ENCODE results near the gene BCAT1.

DNA sequence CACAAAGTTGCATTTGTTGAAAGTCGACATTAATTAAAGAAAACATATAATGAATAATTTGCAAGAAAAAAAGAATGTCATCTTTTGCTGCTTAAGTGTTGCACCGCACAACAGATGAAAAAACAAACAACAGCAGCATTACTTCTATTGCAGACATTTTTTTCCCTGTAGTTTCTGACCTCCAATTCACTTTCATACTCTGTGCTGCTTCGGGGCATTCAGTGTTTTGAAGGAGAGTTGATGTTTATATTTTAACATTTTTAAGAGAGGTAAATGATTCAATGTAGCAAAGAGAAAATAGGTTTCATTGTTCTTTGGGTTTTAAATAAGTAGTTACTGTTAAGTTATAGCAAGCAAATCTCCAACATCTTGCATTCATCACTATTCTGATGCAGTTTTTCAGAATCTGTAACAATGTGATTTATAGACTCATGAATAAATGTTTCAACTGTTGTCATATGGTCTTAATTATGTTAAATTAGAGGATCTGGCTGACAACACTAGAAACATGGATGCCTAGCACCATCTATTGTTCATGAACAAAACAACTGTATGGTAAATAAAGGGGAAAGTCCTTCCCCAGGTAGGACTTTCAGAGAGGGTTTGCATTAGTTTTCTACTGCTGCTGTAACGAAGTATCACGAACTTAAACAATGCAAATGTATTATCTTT, 168.1 kb downstream of the BCAT1 start:
- TF ChIP-seq EZH2 (IDR thresholded peaks at IDR 0.05; ENCODE audit: insufficient read depth, poor library complexity, severe bottlenecking) (no peak), EZH2phosphoT487 (IDR thresholded peaks at IDR 0.05; ENCODE audit: insufficient read depth, low read depth) (no peak)

All from GM23248 (cell line).